HG02678 (cell line): ENCODE data around the gene ESPL1.
A peak's percentile ranks its signal among the peaks of the same experiment; 100 is the strongest.

ENCODE experiments used
- ATAC-seq: cut with Tn5 transposase; IDR thresholded peaks from one replicate; pipeline ENCODE4 v1.9.1; 2021; ENCODE audit warnings: mild to moderate bottlenecking, moderate library complexity; ENCODE audit not compliant: unreplicated experiment

The ESPL1 gene

GRCh38 chr12:53230108-53230845 is 37.8 kb upstream of the ESPL1 start:
- ATAC-seq, result no peak

GRCh38 chr12:53231671-53231920 is 36.5 kb upstream of the ESPL1 start:
- no peak for ATAC-seq

DNA sequence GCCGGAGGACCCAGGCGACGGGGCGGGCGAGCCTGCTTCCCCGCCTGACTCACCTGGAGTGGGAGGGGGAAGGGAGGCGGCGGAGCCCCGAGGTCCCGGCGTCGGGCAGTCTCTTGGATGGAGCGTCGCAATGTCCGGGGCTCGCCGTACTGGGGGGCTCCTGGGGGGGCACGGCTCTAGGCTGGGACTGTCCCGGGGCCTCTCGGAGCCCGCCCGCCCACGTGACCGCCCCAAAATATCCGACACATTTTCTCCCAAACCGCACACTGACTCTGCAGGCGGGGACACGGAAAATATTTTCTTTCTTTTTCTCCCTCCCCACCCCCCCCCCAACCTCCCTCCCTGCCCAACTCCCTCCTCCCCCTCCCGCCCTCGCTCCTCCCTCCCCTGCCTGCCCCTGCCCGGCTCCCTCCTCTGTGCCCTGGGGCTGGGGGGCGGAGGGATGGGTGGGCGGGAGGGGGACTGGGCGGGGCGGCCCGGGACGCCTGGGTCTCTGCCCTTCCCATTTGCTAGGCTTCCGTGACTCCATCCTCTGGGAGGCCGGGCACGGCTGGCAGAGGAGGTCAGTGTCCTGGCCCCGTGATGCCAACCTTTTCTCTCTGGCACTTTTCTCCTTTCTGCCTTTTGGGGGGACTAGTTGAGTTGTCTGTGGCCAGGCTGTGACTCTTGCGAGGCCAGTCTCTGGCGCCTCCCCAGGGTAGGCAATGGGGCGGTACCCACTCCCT is 36.0 kb upstream of the ESPL1 start, which contains the start of gene RARG:
TSS of gene RARG (minus strand) at position 289 of the 725 bp plus-strand sequence. CDS start 4,664 bp downstream, outside the sequence.
- ATAC-seq, result peak; percentile 48

- no peak for ATAC-seq
These were observed 35.2 kb upstream of the ESPL1 start for GRCh38 chr12:53232646-53233461.

DNA sequence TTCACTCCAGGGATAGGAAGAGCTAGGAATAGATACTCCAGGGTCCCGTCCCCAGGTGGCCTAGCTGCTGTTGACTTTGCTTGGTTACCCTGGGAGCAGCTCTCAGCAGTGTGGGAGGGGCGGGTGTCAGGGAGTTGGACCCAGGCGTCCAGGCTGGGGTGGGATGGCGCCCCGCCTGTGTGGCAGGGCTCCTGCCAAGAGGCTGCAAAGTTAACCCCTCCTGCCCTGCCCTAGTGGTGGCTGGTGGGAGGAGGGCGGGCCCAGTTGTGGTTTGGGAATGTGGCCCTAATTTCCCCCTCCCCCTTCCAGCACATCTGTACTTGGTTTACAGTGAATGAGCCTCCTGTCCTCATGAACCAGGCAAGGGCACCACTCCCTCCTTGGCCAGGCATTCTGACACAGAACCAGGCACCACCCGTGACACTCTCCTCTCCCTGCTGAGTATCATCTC is 34.4 kb upstream of the ESPL1 start:
- no peak for ATAC-seq

GRCh38 chr12:53234271-53234914 is 33.7 kb upstream of the ESPL1 start:
- ATAC-seq, result no peak

DNA sequence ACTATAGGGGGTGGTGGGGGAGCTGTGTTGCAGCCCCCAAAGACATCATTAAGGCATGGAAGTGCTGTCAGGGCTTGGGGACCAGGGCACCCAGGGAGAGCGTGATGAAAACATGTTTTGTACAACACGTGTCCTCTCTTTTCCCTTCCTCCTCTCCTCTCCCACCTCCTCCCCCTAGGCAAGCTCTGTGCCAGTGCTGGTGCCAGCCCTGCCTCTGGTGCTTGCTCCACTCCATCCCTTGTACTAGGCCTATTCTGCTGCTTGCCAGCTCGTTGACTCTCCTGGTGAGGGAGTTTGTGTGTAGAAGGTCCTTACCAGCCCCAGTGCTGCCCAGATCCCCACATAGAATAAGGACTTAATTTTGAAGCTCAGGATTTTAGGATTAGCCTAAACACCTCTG is 32.9 kb upstream of the ESPL1 start:
- ATAC-seq, result no peak

DNA sequence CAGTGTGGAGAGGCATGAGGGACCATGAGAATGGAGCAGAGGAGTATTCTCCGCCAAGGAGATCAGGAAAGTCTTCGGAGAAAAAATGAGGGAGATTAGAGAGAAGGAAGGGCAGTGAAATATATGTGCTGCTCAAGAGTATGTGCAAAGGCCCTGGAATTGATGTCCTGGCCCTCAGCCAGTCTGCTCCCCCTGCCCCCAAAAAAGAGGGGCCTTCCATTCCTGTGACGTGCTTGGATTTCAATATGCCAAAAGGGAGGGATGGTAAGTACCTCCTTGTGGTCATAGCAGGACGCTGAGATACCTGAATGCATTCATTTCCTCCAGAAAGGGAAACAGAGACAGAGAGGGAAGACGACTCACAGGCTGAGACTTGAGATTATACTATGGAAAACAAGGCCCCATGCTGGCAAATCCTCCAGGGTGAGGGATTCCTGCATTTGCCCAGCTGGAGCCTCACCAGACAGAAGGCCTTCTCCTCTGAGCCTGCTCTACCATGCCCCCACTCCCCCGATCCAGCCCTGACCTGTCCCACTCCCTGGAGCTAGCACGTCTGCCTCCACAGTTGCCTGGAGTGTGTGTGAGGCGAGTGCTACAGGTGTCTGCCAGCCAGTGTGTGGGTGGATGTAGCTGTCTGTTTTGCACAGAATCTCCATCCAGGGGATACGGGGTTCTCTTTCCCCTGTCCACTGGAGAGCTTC is 32.2 kb upstream of the ESPL1 start:
- no peak for ATAC-seq

GRCh38 chr12:53236443-53237111 is 31.5 kb upstream of the ESPL1 start:
- no peak for ATAC-seq

DNA sequence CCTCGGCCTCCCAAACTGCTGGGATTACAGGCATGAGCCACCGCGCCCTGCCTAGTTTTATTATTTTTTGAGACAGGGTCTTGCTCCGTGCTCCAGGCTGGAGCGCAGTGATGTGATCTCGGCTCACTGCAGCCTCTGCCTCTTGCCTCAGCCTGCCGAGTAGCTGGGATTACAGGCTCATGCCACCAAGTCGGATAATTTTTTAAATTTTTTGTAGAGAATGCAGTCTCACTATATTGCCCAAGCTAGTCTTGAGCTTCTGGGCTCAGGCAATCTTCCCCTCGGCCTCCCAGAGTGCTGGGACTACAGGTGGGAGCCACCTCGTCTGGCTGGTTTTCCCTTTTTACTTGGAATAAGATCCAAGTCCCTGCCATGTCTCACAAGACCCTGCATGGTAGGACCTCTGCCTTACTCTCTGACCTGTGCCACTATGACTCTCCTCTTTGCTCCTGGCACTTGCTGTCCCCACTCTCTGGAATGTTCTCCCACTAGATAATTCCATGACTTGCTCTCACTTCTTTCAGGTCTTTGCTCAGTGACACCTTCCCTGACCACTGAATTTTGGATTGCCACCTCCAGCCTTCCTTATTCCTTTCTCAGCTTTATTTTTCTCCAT is 28.3 kb upstream of the ESPL1 start:
- ATAC-seq, result no peak

DNA sequence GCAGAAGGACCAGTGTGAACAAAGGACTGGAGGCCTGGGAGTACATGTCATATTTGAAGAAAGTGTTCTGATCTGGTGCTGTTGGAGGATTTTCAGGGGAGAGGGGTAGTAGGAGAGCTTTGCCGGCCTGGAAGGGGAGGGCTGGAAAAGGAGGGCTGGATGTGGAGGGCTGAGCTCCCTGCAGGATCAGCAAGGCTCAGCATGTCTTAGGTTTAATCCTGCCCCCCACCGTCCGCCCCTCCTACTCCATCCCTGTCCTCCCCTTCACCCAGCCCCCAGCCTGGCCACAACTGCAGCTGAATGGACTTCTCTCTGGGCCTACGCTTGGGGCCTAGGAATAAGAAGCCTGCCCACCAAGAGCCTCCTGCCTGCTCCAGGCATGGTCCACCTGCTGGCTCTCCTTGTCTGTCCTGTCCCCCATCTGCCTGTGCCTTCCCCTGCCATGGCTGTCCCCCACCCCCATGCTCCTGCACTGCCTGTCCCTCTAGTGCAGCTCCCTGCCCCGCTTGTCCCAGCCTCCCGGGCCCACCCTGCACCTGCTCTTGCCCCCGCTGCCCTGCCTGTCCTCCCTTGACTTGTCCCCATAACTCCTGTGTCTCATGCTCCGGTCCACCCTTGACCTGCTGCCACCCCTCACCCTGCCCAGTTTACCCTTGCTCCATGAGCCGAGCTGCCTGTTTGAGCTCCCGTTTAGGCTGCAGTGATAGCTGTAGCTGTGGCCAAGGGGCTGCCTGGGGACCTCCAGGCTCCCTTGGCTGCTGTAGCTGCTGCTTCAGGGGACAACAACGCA is 26.3 kb upstream of the ESPL1 start:
- no peak for ATAC-seq

DNA sequence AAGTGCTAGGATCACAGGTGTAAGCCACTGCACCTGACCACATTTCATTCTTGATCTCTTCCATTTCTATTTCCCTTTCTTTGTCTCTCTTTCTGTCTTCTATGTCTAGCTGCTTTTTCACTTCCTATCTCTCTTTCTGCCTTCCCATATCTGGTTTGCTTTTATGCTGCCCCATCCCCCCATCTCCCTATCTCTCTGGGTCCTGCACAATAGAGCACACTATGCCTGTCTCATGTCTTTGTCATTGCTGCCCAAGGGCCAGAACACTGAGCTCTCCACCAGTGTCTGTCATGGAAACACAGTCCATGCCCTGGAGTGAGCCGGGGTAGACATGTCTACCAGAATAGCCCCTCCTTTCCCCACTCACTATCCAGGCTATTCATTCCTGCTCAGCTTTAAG is 23.8 kb upstream of the ESPL1 start:
- no peak for ATAC-seq

- ATAC-seq, result no peak
These were observed 22.8 kb upstream of the ESPL1 start for GRCh38 chr12:53245286-53245685.

DNA sequence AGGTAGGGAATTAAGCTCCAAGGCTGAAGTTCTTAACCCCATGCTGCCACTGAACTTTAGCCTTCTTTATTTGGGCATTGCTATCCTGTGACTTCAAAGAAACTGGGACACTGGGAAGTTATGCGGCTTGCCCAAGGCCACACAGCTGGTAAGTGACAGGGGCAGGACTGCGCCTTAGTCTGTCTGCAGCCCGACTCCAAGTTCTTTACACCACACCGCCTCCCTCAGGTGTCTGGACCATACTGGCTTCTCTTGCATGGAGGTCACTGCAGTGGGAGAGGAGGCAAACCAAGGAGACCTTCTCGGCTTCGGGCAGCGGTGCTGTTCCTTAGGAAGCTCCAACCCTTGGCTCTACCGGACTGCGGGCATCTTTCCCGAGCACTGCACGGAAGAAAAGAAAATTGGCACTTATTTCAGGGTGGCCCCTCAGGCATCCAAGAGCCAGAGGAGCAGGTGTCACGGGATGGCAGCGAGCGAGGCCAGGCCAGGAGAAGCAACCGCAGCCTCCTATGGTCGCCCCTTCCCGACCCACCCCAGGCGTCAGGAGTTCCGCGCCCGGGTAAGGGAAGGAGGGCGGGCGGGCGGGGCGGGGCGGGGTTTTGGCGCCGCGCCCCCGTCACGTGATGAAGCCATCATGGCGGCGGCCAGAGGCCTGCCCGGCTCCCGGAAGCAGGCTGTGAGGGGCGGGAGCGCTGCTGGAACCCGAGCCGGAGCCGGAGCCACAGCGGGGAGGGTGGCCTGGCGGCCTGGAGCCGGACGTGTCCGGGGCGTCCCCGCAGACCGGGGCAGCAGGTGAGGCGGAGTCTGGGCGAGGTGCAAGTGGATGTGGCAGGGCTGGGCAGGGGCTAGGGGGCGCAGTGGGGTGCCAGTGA is 16.4 kb upstream of the ESPL1 start:
- peak; percentile 76 for ATAC-seq

GRCh38 chr12:53252349-53252916 is 15.7 kb upstream of the ESPL1 start:
- ATAC-seq, result no peak

DNA sequence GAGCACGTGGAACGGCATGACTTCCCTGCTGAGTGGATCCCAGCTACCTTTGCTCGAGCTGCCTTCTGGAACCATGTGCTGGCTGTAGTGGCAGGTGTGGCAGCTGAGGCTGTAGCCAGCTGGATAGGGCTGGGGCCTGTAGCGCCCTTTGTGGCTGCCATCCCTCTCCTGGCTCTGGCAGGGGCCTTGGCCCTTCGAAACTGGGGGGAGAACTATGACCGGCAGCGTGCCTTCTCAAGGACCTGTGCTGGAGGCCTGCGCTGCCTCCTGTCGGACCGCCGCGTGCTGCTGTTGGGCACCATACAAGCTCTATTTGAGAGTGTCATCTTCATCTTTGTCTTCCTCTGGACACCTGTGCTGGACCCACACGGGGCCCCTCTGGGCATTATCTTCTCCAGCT is 14.8 kb upstream of the ESPL1 start:
- ATAC-seq, result no peak

GRCh38 chr12:53254816-53255545 is 13.1 kb upstream of the ESPL1 start:
- ATAC-seq, result no peak
